GM12891 (cell line): ENCODE data around the gene ASB18.

Source experiments
- PAX5 ChIP-seq: IDR thresholded peaks from 2 replicates; pipeline ENCODE4 v1.6.1; 2011; ENCODE audit warnings: low read length, moderate library complexity, mild to moderate bottlenecking; ENCODE audit not compliant: insufficient read depth, severe bottlenecking
- POLR2A ChIP-seq: IDR thresholded peaks from 2 replicates; pipeline ENCODE4 v1.6.1; 2011; ENCODE audit warnings: low read depth, low read length, control low read depth
- POLR2AphosphoS5 ChIP-seq: IDR thresholded peaks from 2 replicates; pipeline ENCODE4 v1.6.1; 2011; ENCODE audit warnings: low read depth, low read length, control low read depth
- POU2F2 ChIP-seq: IDR thresholded peaks from 2 replicates; pipeline ENCODE4 v1.6.1; 2011; ENCODE audit warnings: low read depth, mild to moderate bottlenecking, control low read depth, low read length, moderate library complexity
- SPI1 ChIP-seq: IDR thresholded peaks from 2 replicates; pipeline ENCODE4 v1.6.1; 2011; ENCODE audit warnings: low read depth, low read length, control low read depth
- TAF1 ChIP-seq: IDR thresholded peaks from 2 replicates; pipeline ENCODE4 v1.6.1; 2011; ENCODE audit warnings: low read depth, low read length, control low read depth

DNA sequence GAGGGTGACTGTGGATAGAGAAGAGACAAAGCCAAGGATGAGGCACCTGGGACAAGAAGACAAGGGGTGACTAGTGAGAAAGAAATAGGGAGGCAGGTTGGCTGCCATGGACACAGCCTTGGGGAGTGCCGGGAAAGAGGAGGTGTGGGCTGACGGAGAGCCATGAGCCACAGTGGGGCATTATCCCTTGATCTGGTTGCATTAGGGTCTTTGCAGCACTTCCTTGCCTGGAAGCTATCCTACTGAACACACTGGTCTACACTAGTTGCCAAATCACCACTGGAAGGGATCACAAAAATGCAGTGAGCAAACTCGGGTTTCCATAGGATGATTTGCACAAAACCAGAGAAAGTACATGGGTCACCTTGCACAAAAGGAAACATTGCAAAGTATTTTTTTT, 27.7 kb upstream of the ASB18 start:
- TF ChIP-seq POLR2AphosphoS5, result no peak
- no peak for TF ChIP-seq POLR2A
- no peak for TF ChIP-seq TAF1
- no peak for TF ChIP-seq PAX5
- TF ChIP-seq SPI1, result no peak
- TF ChIP-seq POU2F2, result no peak
